WTC11 (cell line): Measurements from ENCODE around the gene MEGF9. TPM values are rescaled to one million over a fixed set of nuclear protein-coding genes. Genes with fewer than 3 reads are reported as not detected.

Experiments used
- ATAC-seq: fragments of 200-7000 bp; cut with Tn5 transposase; 2 replicates; pipeline ENCODE4 v1.10.0; 2021; ENCODE audit warnings: mild to moderate bottlenecking, moderate library complexity
- CTCF ChIA-PET: fragments of 300-600 bp; sonication (Branson Sonifier 250); formaldehyde crosslinking; loops from one replicate; lab custom pipeline; 2021; ENCODE audit warnings: antibody characterized with exemption; lab: Charles Lee
- POLR2A ChIA-PET: fragments of 350-600 bp; sonication (Branson Sonifier 250); formaldehyde crosslinking; loops from one replicate; lab custom pipeline; 2021; ENCODE audit warnings: antibody characterized with exemption; lab: Charles Lee
- DNase-seq: peaks from one replicate; pipeline ENCODE4 v3.0.0; 2021; ENCODE audit warnings: low spot score
- H3K27ac Mint-ChIP-seq: 2 replicates; pipeline ENCODE4 v1.8.0; 2021; ENCODE audit warnings: mixed read lengths
- H3K27me3 Mint-ChIP-seq: 2 replicates; pipeline ENCODE4 v1.8.0; 2021; ENCODE audit warnings: low read depth, mild to moderate bottlenecking, moderate library complexity, mixed read lengths
- H3K36me3 Mint-ChIP-seq: 2 replicates; pipeline ENCODE4 v1.8.0; 2021; ENCODE audit warnings: mixed read lengths
- H3K4me1 Mint-ChIP-seq: 2 replicates; pipeline ENCODE4 v1.8.0; 2022; ENCODE audit warnings: mixed read lengths
- H3K4me3 Mint-ChIP-seq: 2 replicates; pipeline ENCODE4 v1.8.0; 2021; ENCODE audit warnings: mild to moderate bottlenecking, moderate library complexity, mixed read lengths
- H3K9me3 Mint-ChIP-seq: 2 replicates; pipeline ENCODE4 v1.8.0; 2021; ENCODE audit warnings: mixed read lengths
- ATF3 ChIP-seq: sonication (generic); formaldehyde crosslinking; conservative IDR thresholded peaks from 2 replicates; pipeline ENCODE4 v1.8.1; 2022; ENCODE audit warnings: mild to moderate bottlenecking, missing genetic modification reagents
- CTCF ChIP-seq: fragments of 200-600 bp; IDR thresholded peaks from 2 replicates; pipeline ENCODE4 v1.8.0; 2022; ENCODE audit warnings: antibody characterized with exemption
- FOXP1 ChIP-seq: sonication (generic); formaldehyde crosslinking; IDR thresholded peaks from 2 replicates; pipeline ENCODE4 v1.8.0; 2022; ENCODE audit warnings: missing genetic modification reagents, mild to moderate bottlenecking, moderate library complexity, borderline replicate concordance
- FOXP4 ChIP-seq: sonication (generic); formaldehyde crosslinking; IDR thresholded peaks from 2 replicates; pipeline ENCODE4 v1.8.0; 2022; ENCODE audit warnings: mild to moderate bottlenecking, missing genetic modification reagents
- HMGXB4 ChIP-seq: sonication (generic); formaldehyde crosslinking; IDR thresholded peaks from 2 replicates; pipeline ENCODE4 v1.8.1; 2023; ENCODE audit warnings: mild to moderate bottlenecking, moderate library complexity, missing genetic modification reagents
- MLX ChIP-seq: sonication (generic); formaldehyde crosslinking; IDR thresholded peaks from 2 replicates; pipeline ENCODE4 v1.8.1; 2023; ENCODE audit warnings: mild to moderate bottlenecking, missing genetic modification reagents, moderate library complexity
- NR1H2 ChIP-seq: sonication (generic); formaldehyde crosslinking; IDR thresholded peaks from 2 replicates; pipeline ENCODE4 v1.9.0; 2021; ENCODE audit warnings: mild to moderate bottlenecking, moderate library complexity, missing genetic modification reagents
- PRDM15 ChIP-seq: sonication (generic); formaldehyde crosslinking; IDR thresholded peaks from 2 replicates; pipeline ENCODE4 v1.8.0; 2022; ENCODE audit warnings: missing genetic modification reagents
- RORB ChIP-seq: fragments of 250-450 bp; sonication (Bioruptor Pico); IDR thresholded peaks from 2 replicates; pipeline ENCODE4 v1.9.0; 2021; ENCODE audit warnings: mild to moderate bottlenecking
- SMAD3 ChIP-seq: sonication (generic); formaldehyde crosslinking; IDR thresholded peaks from 2 replicates; pipeline ENCODE4 v1.8.0; 2022; ENCODE audit warnings: missing genetic modification reagents, mild to moderate bottlenecking, borderline replicate concordance
- TCF7 ChIP-seq: sonication (generic); formaldehyde crosslinking; IDR thresholded peaks from 2 replicates; pipeline ENCODE4 v1.8.0; 2022; ENCODE audit warnings: mild to moderate bottlenecking, low read depth, missing genetic modification reagents, moderate library complexity
- TEAD1 ChIP-seq: sonication (generic); formaldehyde crosslinking; IDR thresholded peaks from 2 replicates; pipeline ENCODE4 v1.8.0; 2022; ENCODE audit warnings: mild to moderate bottlenecking, missing genetic modification reagents
- ZBTB43 ChIP-seq: sonication (generic); formaldehyde crosslinking; IDR thresholded peaks from 2 replicates; pipeline ENCODE4 v1.8.1; 2023; ENCODE audit warnings: mild to moderate bottlenecking, missing genetic modification reagents
- ZNF423 ChIP-seq: fragments of 250-450 bp; sonication (Bioruptor Pico); IDR thresholded peaks from 2 replicates; pipeline ENCODE4 v2.1.2; 2022; ENCODE audit warnings: mild to moderate bottlenecking, moderate library complexity
- ZSCAN18 ChIP-seq: fragments of 250-450 bp; sonication (Bioruptor Pico); IDR thresholded peaks from 2 replicates; pipeline ENCODE4 v2.1.2; 2022; ENCODE audit warnings: mild to moderate bottlenecking, moderate library complexity
- total RNA-seq: library from RNA; stranded (reverse); gene quantifications from 3 replicates; pipeline ENCODE4 v1.2.3, GENCODE V29; 2021

Gene MEGF9
- total RNA-seq, 1 experiment from 2014 or later, result 0.92 TPM

- DNase-seq (peak; percentile 67), ATAC-seq (peak; percentile 74)
- Mint-ChIP-seq H3K27ac (no peak overlapping the region), H3K27me3 (no peaks in the 10 kb centered on the region), H3K36me3 (peaks cover 3% of the 10 kb centered on the region; the same call in 1 of the 2 replicates), H3K4me3 (no peak overlapping the region), H3K4me1 (no peaks in the 10 kb centered on the region), H3K9me3 (no peaks in the 10 kb centered on the region)
- peak; percentile 84 for TF ChIP-seq CTCF
- no peak for TF ChIP-seq ZBTB43 (CRISPR knock-in tag)
- ChIA-PET CTCF (interaction anchor here (0.7 to 2.3 kb wide), 23 partner anchors 10 to 308 kb away, joined by 3 to 23 read pairs (median 4); partner anchors contain the start of gene FBXW2), POLR2A (no interaction called here)
Observed at GRCh38 chr9:120755810-120756434, 41.7 kb upstream of the MEGF9 start.

- H3K36me3 Mint-ChIP-seq, result no peaks in the 10 kb centered on the region
- no peak overlapping the region for H3K27ac Mint-ChIP-seq
- H3K4me3 Mint-ChIP-seq, result no peak overlapping the region
- H3K4me1 Mint-ChIP-seq, result no peaks in the 10 kb centered on the region
- DNase-seq (no peak), ATAC-seq (no peak)
- TF ChIP-seq ZSCAN18 (CRISPR knock-in tag) (no peak), ATF3 (CRISPR knock-in tag) (no peak), MLX (CRISPR knock-in tag) (no peak), HMGXB4 (CRISPR knock-in tag) (no peak), NR1H2 (CRISPR knock-in tag) (no peak), SMAD3 (CRISPR knock-in tag) (no peak), TCF7 (CRISPR knock-in tag) (no peak), TEAD1 (no peak), RORB (CRISPR knock-in tag) (no peak), ZNF423 (CRISPR knock-in tag) (no peak), FOXP1 (no peak), FOXP4 (CRISPR knock-in tag) (no peak), PRDM15 (CRISPR knock-in tag) (no peak)
- no peaks in the 10 kb centered on the region for H3K9me3 Mint-ChIP-seq
- ChIA-PET CTCF (interaction anchor here (1.2 to 2.3 kb wide), 10 partner anchors 19 to 305 kb away, joined by 3 to 23 read pairs (median 7); partner anchors contain the start of gene FBXW2), POLR2A (no interaction called here)
- H3K27me3 Mint-ChIP-seq, result no peaks in the 10 kb centered on the region
Observed at GRCh38 chr9:120755044-120755443, 40.8 kb upstream of the MEGF9 start.
